Thoracic aorta (tissue), 2 donors: ENCODE data around the gene PTBP1. TPM values are rescaled to one million over a fixed set of nuclear protein-coding genes. Genes with fewer than 3 reads are reported as not detected.

Experiments used
- ATAC-seq: fragments of 150-250 bp; one replicate; pipeline ENCODE4 v1.8.0; 2017; ENCODE audit warnings: low read depth; ENCODE audit not compliant: insufficient number of reproducible peaks, low FRiP score
- DNase-seq: peaks from one replicate; pipeline ENCODE4 v3.0.0-alpha.2; 2020; ENCODE audit warnings: low spot score
- H3K27ac ChIP-seq, 2 donors: fragments of 200-600 bp; sonication (generic); 1 replicate in 1 of 2; 2 replicates in 1 of 2; pipeline ENCODE4 v1.5.1; 2016; ENCODE audit warnings: mild to moderate bottlenecking in 2 of 2, moderate library complexity in 2 of 2
- H3K27me3 ChIP-seq: fragments of 200-600 bp; sonication (generic); replicated peaks from 2 replicates; pipeline ENCODE4 v1.6.0; 2016; ENCODE audit warnings: mild to moderate bottlenecking; ENCODE audit not compliant: insufficient read depth
- H3K36me3 ChIP-seq: fragments of 200-600 bp; sonication (generic); one replicate; pipeline ENCODE4 v1.5.1; 2016
- H3K4me1 ChIP-seq, 2 donors: fragments of 200-600 bp; sonication (generic); 1 replicate in 1 of 2; 2 replicates in 1 of 2; pipeline versions ENCODE4 v1.5.1 to v1.6.0; 2016; ENCODE audit warnings: low read depth in 2 of 2, mild to moderate bottlenecking in 1 of 2; ENCODE audit not compliant: control insufficient read depth in 1 of 2
- H3K4me3 ChIP-seq: fragments of 200-600 bp; sonication (generic); 2 replicates; pipeline ENCODE4 v1.5.1; 2016; ENCODE audit warnings: mild to moderate bottlenecking
- H3K9me3 ChIP-seq: fragments of 200-600 bp; sonication (generic); 2 replicates; pipeline ENCODE4 v1.5.1; 2016
- CTCF ChIP-seq: fragments of 200-600 bp; sonication (generic); IDR thresholded peaks from one replicate; pipeline ENCODE4 v1.5.1; 2019; ENCODE audit warnings: antibody characterized with exemption
- total RNA-seq, 2 donors: library from RNA; depleted of rRNA; stranded (reverse); fragments of >200 nt; gene quantifications; one replicate each; pipeline versions ENCODE4 v1.1.0 to v1.2.3, GENCODE V29; 2016

The PTBP1 gene
- total RNA-seq, 2 donors from 2014 or later, result 149 to 163 TPM

GRCh38 chr19:806815-807421, 9.7 kb downstream of the PTBP1 start:
- H3K4me3 ChIP-seq, result no peak overlapping the region
- TF ChIP-seq CTCF, result no peak
- H3K4me1 ChIP-seq, result peaks cover 6 to 15% of the 10 kb centered on the region in 2 donors
- no peaks in the 10 kb centered on the region for H3K27me3 ChIP-seq
- DNase-seq (no peak), ATAC-seq (no peak)
- H3K9me3 ChIP-seq, result no peaks in the 10 kb centered on the region
- H3K36me3 ChIP-seq, result peaks cover 84% of the 10 kb centered on the region
- no peak overlapping the region for H3K27ac ChIP-seq

- Histone ChIP-seq H3K36me3 (peaks cover 87% of the 10 kb centered on the region), H3K27me3 (no peaks in the 10 kb centered on the region), H3K4me1 (peaks cover 0 to 6% of the 10 kb centered on the region in 2 donors), H3K27ac (no peak overlapping the region), H3K4me3 (no peak overlapping the region), H3K9me3 (no peaks in the 10 kb centered on the region)
- TF ChIP-seq CTCF, result no peak
- ATAC-seq (no peak), DNase-seq (no peak)
These were observed 10.6 kb downstream of the PTBP1 start for GRCh38 chr19:807627-808422.

GRCh38 chr19:808423-808775, 11.1 kb downstream of the PTBP1 start:
- no peak overlapping the region for H3K4me3 ChIP-seq
- H3K9me3 ChIP-seq, result no peaks in the 10 kb centered on the region
- ATAC-seq, result no peak
- TF ChIP-seq CTCF, result no peak
- H3K36me3 ChIP-seq, result peaks cover 87% of the 10 kb centered on the region
- no peak overlapping the region for H3K27ac ChIP-seq
- no peaks in the 10 kb centered on the region for H3K27me3 ChIP-seq
- no peaks in the 10 kb centered on the region for H3K4me1 ChIP-seq
- DNase-seq, result no peak

- ATAC-seq, result no peak
- Histone ChIP-seq H3K27me3 (no peaks in the 10 kb centered on the region), H3K4me1 (no peaks in the 10 kb centered on the region), H3K9me3 (no peaks in the 10 kb centered on the region), H3K36me3 (peaks cover 69% of the 10 kb centered on the region), H3K27ac (no peak overlapping the region), H3K4me3 (no peak overlapping the region)
- DNase-seq, result no peak
- no peak for TF ChIP-seq CTCF
These were observed 13.0 kb downstream of the PTBP1 start for GRCh38 chr19:810077-810855.

- no peaks in the 10 kb centered on the region for H3K27me3 ChIP-seq
- H3K9me3 ChIP-seq, result no peaks in the 10 kb centered on the region
- H3K36me3 ChIP-seq, result peaks cover 62% of the 10 kb centered on the region
- no peak overlapping the region for H3K4me3 ChIP-seq
- TF ChIP-seq CTCF, result no peak
- no peaks in the 10 kb centered on the region for H3K4me1 ChIP-seq
- ATAC-seq (no peak), DNase-seq (no peak)
- H3K27ac ChIP-seq, result no peak overlapping the region
These were observed 13.7 kb downstream of the PTBP1 start for GRCh38 chr19:810883-811489.
